ENCODE data around the gene ERVH48-1. TPM values are rescaled to one million over a fixed set of nuclear protein-coding genes. Genes with fewer than 3 reads are reported as not detected.
A peak's percentile ranks its signal among the peaks of the same experiment; 100 is the strongest.
"Not testable (repeated sequence)": the region's sequence is repeated elsewhere in the genome, so short reads cannot be mapped to it uniquely, and the experiment has no call there.

The ERVH48-1 gene
- total RNA-seq, 1 donor from 2014 or later, result not detected

- H3K36me3 ChIP-seq, result no peaks in the 10 kb centered on the region
- H3K4me1 ChIP-seq, result no peaks in the 10 kb centered on the region
- no peak for TF ChIP-seq CTCF (IDR thresholded peaks at IDR 0.05)
- H3K9me3 ChIP-seq, result no peaks in the 10 kb centered on the region
- DNase-seq (no peak), ATAC-seq (no peak)
- intact Hi-C loops (cut with DNase I), result no loop called here
- H3K27me3 ChIP-seq (ENCODE audit: low read depth), result no peaks in the 10 kb centered on the region
- no peak overlapping the region for H3K27ac ChIP-seq
- no peak overlapping the region for H3K4me3 ChIP-seq
Measured at GRCh38 chr21:42931560-42932235, 6.3 kb upstream of the ERVH48-1 start.

GRCh38 chr21:42929969-42930368, 4.5 kb upstream of the ERVH48-1 start:
- no peaks in the 10 kb centered on the region for H3K36me3 ChIP-seq
- H3K4me3 ChIP-seq, result no peak overlapping the region
- H3K4me1 ChIP-seq, result no peaks in the 10 kb centered on the region
- TF ChIP-seq CTCF (IDR thresholded peaks at IDR 0.05), result no peak
- no peaks in the 10 kb centered on the region for H3K9me3 ChIP-seq
- ATAC-seq, result no peak
- H3K27me3 ChIP-seq (ENCODE audit: low read depth), result no peaks in the 10 kb centered on the region
- intact Hi-C loops (cut with DNase I), result no loop called here
- H3K27ac ChIP-seq, result no peak overlapping the region
- DNase-seq, result no peak

- H3K4me3 ChIP-seq; H3K9me3 ChIP-seq; intact Hi-C loops (cut with DNase I); H3K36me3 ChIP-seq; H3K27ac ChIP-seq; H3K27me3 ChIP-seq (ENCODE audit: low read depth); ATAC-seq; DNase-seq; H3K4me1 ChIP-seq: not testable (repeated sequence)
Measured at GRCh38 chr21:42927474-42928200, 2.2 kb upstream of the ERVH48-1 start.

GRCh38 chr21:42924433-42924751, 1.0 kb downstream of the ERVH48-1 start:
- no peaks in the 10 kb centered on the region for H3K9me3 ChIP-seq
- no peak for DNase-seq
- intact Hi-C loops (cut with DNase I), result no loop called here
- peaks cover 8% of the 10 kb centered on the region for H3K4me1 ChIP-seq
- TF ChIP-seq CTCF (IDR thresholded peaks at IDR 0.05), result no peak
- H3K27me3 ChIP-seq (ENCODE audit: low read depth), result no peaks in the 10 kb centered on the region
- H3K4me3 ChIP-seq, result no peak overlapping the region
- ATAC-seq, result peak in 1 of 2 donors; percentile 6
- no peak overlapping the region for H3K27ac ChIP-seq
- no peaks in the 10 kb centered on the region for H3K36me3 ChIP-seq

- DNase-seq (peak; percentile 61), ATAC-seq (peak; percentile 93 to 95)
- Histone ChIP-seq H3K27me3 (ENCODE audit: low read depth) (no peaks in the 10 kb centered on the region), H3K4me3 (no peak overlapping the region), H3K27ac (no peak overlapping the region), H3K9me3 (no peaks in the 10 kb centered on the region), H3K36me3 (no peaks in the 10 kb centered on the region), H3K4me1 (peaks cover 8% of the 10 kb centered on the region)
- TF ChIP-seq CTCF (IDR thresholded peaks at IDR 0.05), result peak; percentile 67
- intact Hi-C loops (cut with DNase I), result no loop called here
Measured at GRCh38 chr21:42923553-42924432, 1.6 kb downstream of the ERVH48-1 start.

Data from lower lobe of right lung (tissue), 2 donors.